CD14-positive monocyte (primary cell): Measurements from ENCODE around the gene VMP1. TPM values are rescaled to one million over a fixed set of nuclear protein-coding genes. Genes with fewer than 3 reads are reported as not detected.

Experiments
- DNase-seq, 3 donors: peaks; one replicate each; pipeline ENCODE4 v3.0.0-alpha.2; 2011 to 2022
- H2AFZ ChIP-seq: 2 replicates; pipeline ENCODE4 v1.6.0; 2012; ENCODE audit warnings: mild to moderate bottlenecking, low read depth, low read length, inconsistent platforms; ENCODE audit not compliant: insufficient read depth, poor library complexity, severe bottlenecking
- H3K27ac ChIP-seq, 2 donors: 1 replicate in 1 of 2; 2 replicates in 1 of 2; pipeline ENCODE4 v1.5.1; 2012 to 2013; ENCODE audit warnings: low read length in 2 of 2, control low read depth in 1 of 2, inconsistent platforms in 1 of 2, low read depth in 1 of 2, mild to moderate bottlenecking in 1 of 2
- H3K27me3 ChIP-seq, 2 donors: one replicate each; pipeline versions ENCODE4 v1.6.0 to v1.6.1; 2011 to 2013; ENCODE audit warnings: low read length in 2 of 2; ENCODE audit not compliant: control insufficient read depth in 2 of 2, insufficient read depth in 2 of 2
- H3K36me3 ChIP-seq, 2 donors: replicated peaks in 1 of 2; 1 replicate in 1 of 2; 2 replicates in 1 of 2; pipeline versions ENCODE4 v1.5.1 to v1.6.1; 2012 to 2013; ENCODE audit warnings: low read length in 2 of 2, control low read depth in 1 of 2, inconsistent platforms in 1 of 2, mild to moderate bottlenecking in 1 of 2; ENCODE audit not compliant: insufficient read depth in 2 of 2, control insufficient read depth in 1 of 2
- H3K4me1 ChIP-seq, 2 donors: 1 replicate in 1 of 2; 2 replicates in 1 of 2; pipeline versions ENCODE4 v1.5.1 to v1.6.1; 2012 to 2013; ENCODE audit warnings: low read length in 2 of 2, control low read depth in 1 of 2, inconsistent platforms in 1 of 2, mild to moderate bottlenecking in 1 of 2, moderate library complexity in 1 of 2; ENCODE audit not compliant: insufficient read depth in 2 of 2, control insufficient read depth in 1 of 2
- H3K4me2 ChIP-seq: replicated peaks from 2 replicates; pipeline ENCODE3; 2012; ENCODE audit warnings: low read length, moderate library complexity, mild to moderate bottlenecking; ENCODE audit not compliant: poor library complexity, severe bottlenecking; ENCODE audit errors: extremely low read depth
- H3K4me3 ChIP-seq, 3 experiments: fragments of 200-600 bp in 1 of 3; sonication (generic) in 1 of 3; replicated peaks in 1 of 3; 1 replicate in 2 of 3; 2 replicates in 1 of 3; pipeline ENCODE4 v1.5.1; 2011 to 2013; ENCODE audit warnings: low read length in 3 of 3, mild to moderate bottlenecking in 3 of 3, control low read depth in 2 of 3, low read depth in 2 of 3, inconsistent platforms in 1 of 3, moderate library complexity in 1 of 3
- H3K79me2 ChIP-seq: 2 replicates; pipeline ENCODE4 v1.6.0; 2012; ENCODE audit warnings: mild to moderate bottlenecking, control low read depth, inconsistent platforms, low read length, moderate library complexity; ENCODE audit not compliant: insufficient read depth
- H3K9ac ChIP-seq: 2 replicates; pipeline ENCODE4 v1.6.0; 2017; ENCODE audit warnings: low read length, mild to moderate bottlenecking; ENCODE audit not compliant: insufficient read depth, poor library complexity, severe bottlenecking
- H3K9me3 ChIP-seq, 2 donors: replicated peaks in 1 of 2; 1 replicate in 1 of 2; 2 replicates in 1 of 2; pipeline versions ENCODE4 v1.5.1 to v1.6.1; 2012 to 2013; ENCODE audit warnings: low read length in 2 of 2, control low read depth in 1 of 2; ENCODE audit not compliant: control insufficient read depth in 1 of 2, insufficient read depth in 1 of 2
- H4K20me1 ChIP-seq: 2 replicates; pipeline ENCODE4 v1.6.0; 2012; ENCODE audit warnings: mild to moderate bottlenecking, low read length, control low read depth, moderate library complexity; ENCODE audit not compliant: insufficient read depth
- H3K27ac Mint-ChIP-seq, 7 donors: one replicate each; pipeline ENCODE4 v1.8.0; 2020; ENCODE audit warnings: mild to moderate bottlenecking in 7 of 7, mixed read lengths in 7 of 7, moderate library complexity in 6 of 7, inconsistent platforms in 2 of 7
- H3K27me3 Mint-ChIP-seq, 3 donors: one replicate each; pipeline ENCODE4 v1.8.0; 2021 to 2022; ENCODE audit warnings: low read depth in 3 of 3, mild to moderate bottlenecking in 3 of 3, mixed read lengths in 3 of 3, moderate library complexity in 3 of 3, inconsistent platforms in 1 of 3
- H3K36me3 Mint-ChIP-seq, 2 donors: one replicate each; pipeline ENCODE4 v1.8.0; 2020; ENCODE audit warnings: mixed read lengths in 2 of 2, inconsistent platforms in 1 of 2, mild to moderate bottlenecking in 1 of 2
- H3K4me1 Mint-ChIP-seq: one replicate; pipeline ENCODE4 v1.8.0; 2020; ENCODE audit warnings: mild to moderate bottlenecking, mixed read lengths
- H3K4me3 Mint-ChIP-seq, 2 donors: one replicate each; pipeline ENCODE4 v1.8.0; 2020; ENCODE audit warnings: mild to moderate bottlenecking in 2 of 2, mixed read lengths in 2 of 2, moderate library complexity in 1 of 2
- H3K9me3 Mint-ChIP-seq, 7 donors: one replicate each; pipeline ENCODE4 v1.8.0; 2020 to 2022; ENCODE audit warnings: mixed read lengths in 7 of 7, mild to moderate bottlenecking in 6 of 7, moderate library complexity in 6 of 7, inconsistent platforms in 2 of 7
- WGBS: methylation state at CpG from one replicate; pipeline ENCODE4 v1.1.5; 2013; ENCODE audit warnings: missing lambda C conversion rate; ENCODE audit not compliant: insufficient coverage; 5-methylcytosine and 5-hydroxymethylcytosine counted together
- intact Hi-C, 2 donors: fragments of 100-400 bp; cut with micrococcal nuclease; formaldehyde crosslinking; loops; one replicate each; pipeline versions ENCODE4 v1.15.0 to v1.15.1; 2023
- polyA plus RNA-seq, 3 donors: library from polyadenylated mRNA; depleted of rRNA in 1 of 3; unstranded in 2 of 3; stranded (reverse) in 1 of 3; fragments of 300-500 nt in 2 of 3; fragments of >200 nt in 1 of 3; fragmentation: Illumina TruSeq in 2 of 3; gene quantifications; 1 replicate in 2 of 3; 2 replicates in 1 of 3; pipeline ENCODE4 v1.2.3, GENCODE V29; 2012 to 2021
- TF ChIP-seq, protein P1 (sequence below): fragments of 200-600 bp; IDR thresholded peaks from one replicate; pipeline ENCODE4 v1.8.0; 2022; ENCODE audit warnings: antibody characterized with exemption, mild to moderate bottlenecking

VMP1 gene
- polyA plus RNA-seq, 3 donors, result 246 to 511 (median 386) TPM

DNA sequence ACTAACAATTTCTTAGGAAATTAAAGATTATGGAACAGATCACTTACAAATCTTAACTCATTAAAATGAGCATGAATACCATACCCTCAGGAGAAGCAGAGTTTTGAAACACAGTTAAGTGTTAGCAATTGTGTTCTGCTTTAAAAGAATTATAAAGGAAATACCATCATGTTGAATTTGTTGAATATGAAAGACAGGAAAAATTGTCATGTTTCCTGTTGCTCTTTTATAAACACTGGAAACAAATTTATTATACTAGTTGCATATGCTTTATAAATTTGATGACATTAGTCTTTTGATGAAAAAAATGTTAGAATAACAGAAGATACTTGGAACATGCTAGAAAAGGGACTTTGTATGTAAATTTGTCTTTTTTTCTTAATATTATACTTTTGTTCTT is 59.7 kb downstream of the VMP1 start:
- no peak overlapping the region for H2AFZ ChIP-seq
- H3K79me2 ChIP-seq, result peaks cover 43% of the 10 kb centered on the region
- H3K9ac ChIP-seq, result no peak overlapping the region
- H3K36me3 ChIP-seq, result peaks cover 29 to 49% of the 10 kb centered on the region in 2 donors
- H3K9me3 ChIP-seq, result no peaks in the 10 kb centered on the region
- H3K9me3 Mint-ChIP-seq, result no peaks in the 10 kb centered on the region
- no peaks in the 10 kb centered on the region for H3K27me3 ChIP-seq
- no peak overlapping the region for H3K4me3 Mint-ChIP-seq
- DNase-seq, result no peak
- H3K36me3 Mint-ChIP-seq, result peaks cover 38 to 66% of the 10 kb centered on the region in 2 donors
- TF ChIP-seq, protein P1, sequence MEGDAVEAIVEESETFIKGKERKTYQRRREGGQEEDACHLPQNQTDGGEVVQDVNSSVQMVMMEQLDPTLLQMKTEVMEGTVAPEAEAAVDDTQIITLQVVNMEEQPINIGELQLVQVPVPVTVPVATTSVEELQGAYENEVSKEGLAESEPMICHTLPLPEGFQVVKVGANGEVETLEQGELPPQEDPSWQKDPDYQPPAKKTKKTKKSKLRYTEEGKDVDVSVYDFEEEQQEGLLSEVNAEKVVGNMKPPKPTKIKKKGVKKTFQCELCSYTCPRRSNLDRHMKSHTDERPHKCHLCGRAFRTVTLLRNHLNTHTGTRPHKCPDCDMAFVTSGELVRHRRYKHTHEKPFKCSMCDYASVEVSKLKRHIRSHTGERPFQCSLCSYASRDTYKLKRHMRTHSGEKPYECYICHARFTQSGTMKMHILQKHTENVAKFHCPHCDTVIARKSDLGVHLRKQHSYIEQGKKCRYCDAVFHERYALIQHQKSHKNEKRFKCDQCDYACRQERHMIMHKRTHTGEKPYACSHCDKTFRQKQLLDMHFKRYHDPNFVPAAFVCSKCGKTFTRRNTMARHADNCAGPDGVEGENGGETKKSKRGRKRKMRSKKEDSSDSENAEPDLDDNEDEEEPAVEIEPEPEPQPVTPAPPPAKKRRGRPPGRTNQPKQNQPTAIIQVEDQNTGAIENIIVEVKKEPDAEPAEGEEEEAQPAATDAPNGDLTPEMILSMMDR, result no peak
- peaks cover 0 to 4% (median 0%) of the 10 kb centered on the region in 3 donors for H3K27me3 Mint-ChIP-seq
- intact Hi-C loops, result no loop called here
- H3K27ac Mint-ChIP-seq, result peak overlapping the region in 2 of 7 donors; percentile 15 to 31
- H4K20me1 ChIP-seq, result no peaks in the 10 kb centered on the region
- no peak overlapping the region for H3K4me3 ChIP-seq
- no peak overlapping the region for H3K4me2 ChIP-seq
- peaks cover 27% of the 10 kb centered on the region for H3K4me1 Mint-ChIP-seq
- no peak overlapping the region for H3K27ac ChIP-seq
- peaks cover 24 to 39% of the 10 kb centered on the region in 2 donors for H3K4me1 ChIP-seq

GRCh38 chr17:59769887-59770286 is 62.4 kb downstream of the VMP1 start:
- no peaks in the 10 kb centered on the region for H4K20me1 ChIP-seq
- Mint-ChIP-seq H3K4me3 (peak overlapping the region in 1 of 2 donors; percentile 46), H3K36me3 (peaks cover 46 to 75% of the 10 kb centered on the region in 2 donors), H3K4me1 (peaks cover 22% of the 10 kb centered on the region), H3K27me3 (peaks cover 0 to 4% (median 0%) of the 10 kb centered on the region in 3 donors), H3K9me3 (no peaks in the 10 kb centered on the region), H3K27ac (peak overlapping the region; percentile 83 to 96 (median 91))
- TF ChIP-seq, protein P1, result no peak
- H3K27ac ChIP-seq, result peak overlapping the region in 1 of 2 donors; percentile 86
- peaks cover 24 to 31% of the 10 kb centered on the region in 2 donors for H3K4me1 ChIP-seq
- intact Hi-C loops, result loop anchor here in 1 of 2 donors (10.0 kb wide), 1 partner anchor 55 kb away; no protein-coding TSS in a partner anchor
- no peaks in the 10 kb centered on the region for H3K9me3 ChIP-seq
- DNase-seq, result peak; percentile 44 to 82 (median 79)
- H3K36me3 ChIP-seq, result peaks cover 40 to 63% of the 10 kb centered on the region in 2 donors
- H3K4me3 ChIP-seq, result peak overlapping the region in 2 of 3 experiments; percentile 9 to 45
- no peak overlapping the region for H3K9ac ChIP-seq
- H3K4me2 ChIP-seq, result peak overlapping the region; percentile 57
- H3K27me3 ChIP-seq, result no peaks in the 10 kb centered on the region
- no CpG with 5 or more reads among the region's 1 CpG for WGBS
- H3K79me2 ChIP-seq, result peaks cover 37% of the 10 kb centered on the region
- no peak overlapping the region for H2AFZ ChIP-seq
